ENCODE data around the gene THSD1.
A peak's percentile ranks its signal among the peaks of the same experiment; 100 is the strongest.

THSD1 gene

DNA sequence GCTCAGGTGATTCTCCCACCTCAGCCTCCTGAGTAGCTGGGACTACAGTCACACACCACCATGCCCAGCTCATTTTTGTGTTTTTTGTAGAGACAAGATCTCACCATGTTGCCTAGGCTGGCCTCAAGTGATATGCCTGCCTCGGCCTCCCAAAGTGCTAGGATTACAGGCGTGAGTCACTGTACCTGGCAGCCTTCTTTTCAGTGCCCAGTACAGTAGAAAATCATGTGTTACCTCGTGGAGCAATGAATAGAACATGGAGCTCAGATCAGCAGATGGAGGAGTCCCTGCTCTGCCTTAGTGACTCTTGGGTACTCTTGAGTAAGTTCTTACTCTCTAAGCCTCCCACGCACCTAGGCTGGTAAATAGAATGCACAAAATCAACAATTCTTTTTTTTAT is 44.7 kb downstream of the THSD1 start:
- DNase-seq (ENCODE audit: low spot score) = no peak
- TF ChIP-seq, protein P1, sequence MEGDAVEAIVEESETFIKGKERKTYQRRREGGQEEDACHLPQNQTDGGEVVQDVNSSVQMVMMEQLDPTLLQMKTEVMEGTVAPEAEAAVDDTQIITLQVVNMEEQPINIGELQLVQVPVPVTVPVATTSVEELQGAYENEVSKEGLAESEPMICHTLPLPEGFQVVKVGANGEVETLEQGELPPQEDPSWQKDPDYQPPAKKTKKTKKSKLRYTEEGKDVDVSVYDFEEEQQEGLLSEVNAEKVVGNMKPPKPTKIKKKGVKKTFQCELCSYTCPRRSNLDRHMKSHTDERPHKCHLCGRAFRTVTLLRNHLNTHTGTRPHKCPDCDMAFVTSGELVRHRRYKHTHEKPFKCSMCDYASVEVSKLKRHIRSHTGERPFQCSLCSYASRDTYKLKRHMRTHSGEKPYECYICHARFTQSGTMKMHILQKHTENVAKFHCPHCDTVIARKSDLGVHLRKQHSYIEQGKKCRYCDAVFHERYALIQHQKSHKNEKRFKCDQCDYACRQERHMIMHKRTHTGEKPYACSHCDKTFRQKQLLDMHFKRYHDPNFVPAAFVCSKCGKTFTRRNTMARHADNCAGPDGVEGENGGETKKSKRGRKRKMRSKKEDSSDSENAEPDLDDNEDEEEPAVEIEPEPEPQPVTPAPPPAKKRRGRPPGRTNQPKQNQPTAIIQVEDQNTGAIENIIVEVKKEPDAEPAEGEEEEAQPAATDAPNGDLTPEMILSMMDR (IDR thresholded peaks at IDR 0.05; ENCODE audit: poor library complexity, severe bottlenecking) = no peak
- peaks cover 16% of the 10 kb centered on the region for H3K4me1 ChIP-seq (ENCODE audit: insufficient read depth, poor library complexity, severe bottlenecking)
- H3K27ac ChIP-seq (ENCODE audit: poor library complexity, severe bottlenecking) = peak overlapping the region; percentile 47
- no peaks in the 10 kb centered on the region for H3K27me3 ChIP-seq (ENCODE audit: insufficient read depth, poor library complexity, severe bottlenecking)
- H3K9me3 ChIP-seq (ENCODE audit: severe bottlenecking) = no peaks in the 10 kb centered on the region
- no peak overlapping the region for H3K4me3 ChIP-seq (ENCODE audit: severe bottlenecking)
- peak; percentile 71 for ATAC-seq (ENCODE audit: low read depth)
- no peaks in the 10 kb centered on the region for H3K36me3 ChIP-seq (ENCODE audit: low read depth)

DNA sequence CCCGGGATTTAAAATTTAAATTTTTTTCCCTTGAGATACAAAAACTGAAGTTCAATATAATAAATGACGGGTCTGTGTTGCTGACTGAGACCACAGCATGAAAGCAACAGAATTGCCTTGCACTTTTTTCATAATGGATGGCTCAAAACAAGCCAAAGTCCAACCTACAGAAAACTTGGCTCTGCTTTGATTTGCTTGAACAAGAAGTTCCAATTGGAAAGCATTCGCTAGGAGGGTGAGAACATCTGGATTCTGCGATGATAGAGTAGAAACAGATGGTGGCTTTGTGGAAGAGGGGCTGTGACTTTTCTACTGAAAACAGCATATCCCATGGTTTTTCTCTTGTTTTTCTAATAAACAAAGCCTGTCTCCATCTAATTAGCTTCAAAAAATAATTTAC is 46.4 kb downstream of the THSD1 start:
- TF ChIP-seq, protein P1 (IDR thresholded peaks at IDR 0.05; ENCODE audit: poor library complexity, severe bottlenecking) = no peak

DNA sequence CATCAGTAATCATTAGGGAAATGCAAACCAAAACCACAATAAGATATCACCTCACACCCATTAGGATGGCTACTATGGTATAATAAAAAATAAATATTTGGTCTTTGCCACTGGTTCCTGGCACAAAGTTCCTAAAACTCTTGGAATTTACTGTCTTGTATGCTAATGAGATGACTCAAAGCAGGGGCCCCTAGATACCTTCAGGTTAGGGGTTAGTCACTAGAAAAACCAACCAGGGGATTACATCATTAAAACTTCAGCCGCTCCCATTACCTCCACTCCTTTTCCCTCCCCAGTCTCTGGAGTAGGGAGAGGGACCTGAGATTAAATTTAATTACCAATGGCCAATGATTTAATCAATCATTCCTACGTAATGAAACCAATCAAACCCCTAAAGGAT is 49.6 kb downstream of the THSD1 start:
- H3K9me3 ChIP-seq (ENCODE audit: severe bottlenecking) = no peaks in the 10 kb centered on the region
- H3K4me3 ChIP-seq (ENCODE audit: severe bottlenecking) = no peak overlapping the region
- DNase-seq (ENCODE audit: low spot score) (no peak), ATAC-seq (ENCODE audit: low read depth) (peak; percentile 97)
- TF ChIP-seq, protein P1 (IDR thresholded peaks at IDR 0.05; ENCODE audit: poor library complexity, severe bottlenecking) = no peak
- peak overlapping the region; percentile 44 for H3K27ac ChIP-seq (ENCODE audit: poor library complexity, severe bottlenecking)
- H3K27me3 ChIP-seq (ENCODE audit: insufficient read depth, poor library complexity, severe bottlenecking) = no peaks in the 10 kb centered on the region
- H3K36me3 ChIP-seq (ENCODE audit: low read depth) = no peaks in the 10 kb centered on the region
- H3K4me1 ChIP-seq (ENCODE audit: insufficient read depth, poor library complexity, severe bottlenecking) = peaks cover 21% of the 10 kb centered on the region

More for the DNA sequence above, 46.4 kb downstream of the THSD1 start:
- no peak overlapping the region for H3K27ac ChIP-seq (ENCODE audit: poor library complexity, severe bottlenecking)
- H3K27me3 ChIP-seq (ENCODE audit: insufficient read depth, poor library complexity, severe bottlenecking) = no peaks in the 10 kb centered on the region
- ATAC-seq (ENCODE audit: low read depth) (no peak), DNase-seq (ENCODE audit: low spot score) (no peak)
- H3K9me3 ChIP-seq (ENCODE audit: severe bottlenecking) = no peaks in the 10 kb centered on the region
- H3K4me1 ChIP-seq (ENCODE audit: insufficient read depth, poor library complexity, severe bottlenecking) = peaks cover 22% of the 10 kb centered on the region
- no peak overlapping the region for H3K4me3 ChIP-seq (ENCODE audit: severe bottlenecking)
- H3K36me3 ChIP-seq (ENCODE audit: low read depth) = no peaks in the 10 kb centered on the region

DNA sequence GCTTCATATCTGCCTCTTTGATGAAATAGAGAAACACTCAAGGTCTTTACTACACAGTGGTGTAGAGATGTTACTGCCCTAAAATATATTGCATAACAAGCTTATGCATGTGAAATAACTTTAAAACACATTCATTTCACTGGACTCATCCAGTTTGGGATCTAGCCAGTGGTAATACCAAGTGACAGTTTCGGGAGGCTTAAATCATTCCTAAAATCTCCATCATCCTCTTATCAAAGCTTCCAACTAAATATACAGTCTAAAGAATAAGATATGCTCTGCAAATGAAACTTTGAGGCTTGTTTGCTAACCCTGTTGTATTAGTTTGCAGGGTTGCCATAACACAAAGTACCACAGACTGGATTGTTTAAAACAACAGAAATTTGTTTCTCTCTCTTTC is 52.8 kb downstream of the THSD1 start:
- H3K36me3 ChIP-seq (ENCODE audit: low read depth) = no peaks in the 10 kb centered on the region
- no peaks in the 10 kb centered on the region for H3K27me3 ChIP-seq (ENCODE audit: insufficient read depth, poor library complexity, severe bottlenecking)
- no peaks in the 10 kb centered on the region for H3K9me3 ChIP-seq (ENCODE audit: severe bottlenecking)
- no peak overlapping the region for H3K27ac ChIP-seq (ENCODE audit: poor library complexity, severe bottlenecking)
- peaks cover 32% of the 10 kb centered on the region for H3K4me1 ChIP-seq (ENCODE audit: insufficient read depth, poor library complexity, severe bottlenecking)
- TF ChIP-seq, protein P1 (IDR thresholded peaks at IDR 0.05; ENCODE audit: poor library complexity, severe bottlenecking) = no peak
- no peak overlapping the region for H3K4me3 ChIP-seq (ENCODE audit: severe bottlenecking)
- ATAC-seq (ENCODE audit: low read depth) = no peak
- DNase-seq (ENCODE audit: low spot score) = no peak

DNA sequence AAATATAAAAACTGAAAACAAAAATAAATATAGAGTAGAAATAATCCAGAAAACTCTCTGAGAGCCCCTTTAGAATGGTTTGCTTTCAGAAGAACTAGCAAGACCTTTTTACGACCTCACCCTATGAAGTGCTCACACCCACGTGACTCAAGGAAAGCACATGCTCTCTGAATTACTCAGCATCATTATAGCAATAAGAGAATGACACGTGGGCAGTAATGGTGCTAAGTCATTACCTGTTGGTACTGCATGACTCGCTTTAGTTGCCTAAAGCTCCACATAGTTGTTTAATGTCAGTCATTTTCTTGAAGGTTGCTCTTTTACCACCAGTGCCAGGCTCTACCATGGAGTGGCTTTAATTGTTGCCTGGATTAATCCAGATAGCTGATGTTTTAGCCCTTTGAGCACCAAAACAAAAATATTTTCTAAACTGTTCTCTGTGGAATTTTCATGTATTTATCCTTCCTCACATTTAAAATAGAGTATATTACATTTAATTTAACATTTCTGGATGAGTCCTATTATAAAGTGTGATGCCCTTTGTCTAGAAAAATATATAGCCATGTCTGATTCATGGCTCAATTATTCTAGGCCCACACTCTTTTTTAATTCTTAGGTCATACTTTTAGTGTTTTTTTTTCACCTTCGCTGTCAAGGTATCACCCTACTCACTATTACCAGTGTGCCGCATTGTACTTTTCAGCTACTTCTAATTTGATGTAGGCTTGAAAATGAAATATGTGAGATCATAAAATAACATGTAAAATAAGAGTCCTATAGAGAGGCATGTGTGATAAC is 56.8 kb downstream of the THSD1 start:
- TF ChIP-seq, protein P1 (IDR thresholded peaks at IDR 0.05; ENCODE audit: poor library complexity, severe bottlenecking) = no peak
- Histone ChIP-seq H3K9me3 (ENCODE audit: severe bottlenecking) (no peaks in the 10 kb centered on the region), H3K4me1 (ENCODE audit: insufficient read depth, poor library complexity, severe bottlenecking) (peaks cover 35% of the 10 kb centered on the region), H3K4me3 (ENCODE audit: severe bottlenecking) (no peak overlapping the region), H3K27ac (ENCODE audit: poor library complexity, severe bottlenecking) (peak overlapping the region; percentile 62), H3K36me3 (ENCODE audit: low read depth) (no peaks in the 10 kb centered on the region), H3K27me3 (ENCODE audit: insufficient read depth, poor library complexity, severe bottlenecking) (no peaks in the 10 kb centered on the region)
- DNase-seq (ENCODE audit: low spot score) = no peak
- ATAC-seq (ENCODE audit: low read depth) = peak; percentile 88
